Trophoblast cell (in vitro differentiated cells and primary cell): ENCODE results near the gene AGBL4.

Source experiments
- DNase-seq, 2 donors: peaks; one replicate each; pipeline ENCODE4 v3.0.0-alpha.2; 2016
- H2AFZ ChIP-seq: 2 replicates; pipeline ENCODE4 v1.6.1; 2013; ENCODE audit warnings: low read length, moderate library complexity, mild to moderate bottlenecking; ENCODE audit not compliant: insufficient read depth, poor library complexity
- H2AK5ac ChIP-seq: 2 replicates; pipeline ENCODE4 v1.6.1; 2013; ENCODE audit warnings: mild to moderate bottlenecking, low read length
- H2BK120ac ChIP-seq: 2 replicates; pipeline ENCODE4 v1.6.1; 2013; ENCODE audit warnings: low read length, mild to moderate bottlenecking, moderate library complexity; ENCODE audit not compliant: insufficient read depth, poor library complexity
- H2BK12ac ChIP-seq: 2 replicates; pipeline ENCODE4 v1.6.1; 2013; ENCODE audit warnings: mild to moderate bottlenecking, low read length, moderate library complexity
- H2BK5ac ChIP-seq: 2 replicates; pipeline ENCODE4 v1.6.1; 2013; ENCODE audit warnings: low read length, low read depth, moderate library complexity, mild to moderate bottlenecking; ENCODE audit not compliant: poor library complexity
- H3K14ac ChIP-seq: 2 replicates; pipeline ENCODE4 v1.6.1; 2013; ENCODE audit warnings: mild to moderate bottlenecking, low read length
- H3K18ac ChIP-seq: 2 replicates; pipeline ENCODE4 v1.6.1; 2013; ENCODE audit warnings: mild to moderate bottlenecking, low read length
- H3K23ac ChIP-seq: 2 replicates; pipeline ENCODE4 v1.6.1; 2013; ENCODE audit warnings: low read length
- H3K27ac ChIP-seq: 2 replicates; pipeline ENCODE4 v1.5.1; 2013; ENCODE audit warnings: low read depth, mild to moderate bottlenecking, inconsistent platforms, low read length, moderate library complexity
- H3K27me3 ChIP-seq: 2 replicates; pipeline ENCODE4 v1.6.1; 2013; ENCODE audit warnings: inconsistent platforms, mild to moderate bottlenecking, low read length, moderate library complexity; ENCODE audit not compliant: insufficient read depth
- H3K36me3 ChIP-seq, 2 experiments: 1 replicate in 1 of 2; 2 replicates in 1 of 2; pipeline ENCODE4 v1.6.1; 2013; ENCODE audit warnings: low read length in 2 of 2, mild to moderate bottlenecking in 2 of 2, moderate library complexity in 1 of 2; ENCODE audit not compliant: insufficient read depth in 2 of 2, control insufficient read depth in 1 of 2
- H3K4ac ChIP-seq: 2 replicates; pipeline ENCODE4 v1.6.1; 2013; ENCODE audit warnings: low read depth, mild to moderate bottlenecking, low read length, moderate library complexity
- H3K4me1 ChIP-seq, 2 experiments: 1 replicate in 1 of 2; 2 replicates in 1 of 2; pipeline ENCODE4 v1.6.1; 2013; ENCODE audit warnings: low read length in 2 of 2, mild to moderate bottlenecking in 2 of 2, moderate library complexity in 1 of 2; ENCODE audit not compliant: insufficient read depth in 2 of 2, control insufficient read depth in 1 of 2
- H3K4me2 ChIP-seq: 2 replicates; pipeline ENCODE4 v1.6.1; 2013; ENCODE audit warnings: inconsistent platforms, mild to moderate bottlenecking, low read length, moderate library complexity
- H3K4me3 ChIP-seq: 2 replicates; pipeline ENCODE4 v1.5.1; 2013; ENCODE audit warnings: mild to moderate bottlenecking, low read depth, low read length, inconsistent platforms
- H3K79me1 ChIP-seq: one replicate; pipeline ENCODE4 v1.6.1; 2013; ENCODE audit warnings: low read length
- H3K79me2 ChIP-seq: 2 replicates; pipeline ENCODE4 v1.6.1; 2013; ENCODE audit warnings: low read length, mild to moderate bottlenecking; ENCODE audit not compliant: control insufficient read depth, insufficient read depth, poor library complexity
- H3K9ac ChIP-seq: 2 replicates; pipeline ENCODE4 v1.6.1; 2013; ENCODE audit warnings: mild to moderate bottlenecking, low read length
- H3K9me3 ChIP-seq: 2 replicates; pipeline ENCODE4 v1.6.1; 2013; ENCODE audit warnings: low read depth, mild to moderate bottlenecking, control low read depth, inconsistent platforms, low read length; ENCODE audit not compliant: insufficient read depth
- H4K12ac ChIP-seq: 2 replicates; pipeline ENCODE4 v1.6.1; 2013; ENCODE audit warnings: low read depth, mild to moderate bottlenecking, low read length, moderate library complexity
- H4K8ac ChIP-seq: 2 replicates; pipeline ENCODE4 v1.6.1; 2013; ENCODE audit warnings: low read depth, mild to moderate bottlenecking, low read length, moderate library complexity
- H4K91ac ChIP-seq: one replicate; pipeline ENCODE4 v1.6.1; 2013; ENCODE audit warnings: low read depth, mild to moderate bottlenecking, low read length, moderate library complexity
- WGBS: extraction: QIAGEN DNeasy Blood & Tissue Kit; methylation state at CpG from one replicate; pipeline ENCODE4 v1.1.7; 2013; ENCODE audit warnings: missing lambda C conversion rate; ENCODE audit not compliant: insufficient read length, insufficient coverage; ENCODE audit errors: extremely low coverage; 5-methylcytosine and 5-hydroxymethylcytosine counted together

The AGBL4 gene

GRCh38 chr1:48740621-48741020, 1283.1 kb downstream of the AGBL4 start:
- Histone ChIP-seq H4K91ac (no peak overlapping the region), H3K23ac (no peak overlapping the region), H2BK120ac (no peak overlapping the region), H2AFZ (no peak overlapping the region), H3K9me3 (no peaks in the 10 kb centered on the region), H4K12ac (no peak overlapping the region), H3K79me2 (no peaks in the 10 kb centered on the region), H3K4me1 (no peaks in the 10 kb centered on the region), H2BK12ac (no peak overlapping the region), H3K27ac (no peak overlapping the region), H3K4ac (no peak overlapping the region), H4K8ac (no peak overlapping the region), H3K27me3 (no peaks in the 10 kb centered on the region), H2BK5ac (no peak overlapping the region), H3K18ac (no peak overlapping the region), H3K4me2 (no peak overlapping the region), H3K36me3 (peaks cover 2 to 5% of the 10 kb centered on the region in 2 experiments), H2AK5ac (no peak overlapping the region), H3K14ac (no peak overlapping the region), H3K79me1 (no peaks in the 10 kb centered on the region), H3K4me3 (no peak overlapping the region), H3K9ac (no peak overlapping the region)
- DNase-seq: no peak
- no CpG with 5 or more reads among the region's 3 CpGs for WGBS

GRCh38 chr1:48739091-48739490, 1284.7 kb downstream of the AGBL4 start:
- no peaks in the 10 kb centered on the region for H3K27me3 ChIP-seq
- no peak overlapping the region for H3K4ac ChIP-seq
- H3K9ac ChIP-seq: no peak overlapping the region
- WGBS: no CpG with 5 or more reads among the region's 3 CpGs
- H2AK5ac ChIP-seq: no peak overlapping the region
- no peak overlapping the region for H2BK5ac ChIP-seq
- no peak overlapping the region for H3K14ac ChIP-seq
- no peak overlapping the region for H3K4me2 ChIP-seq
- H3K23ac ChIP-seq: no peak overlapping the region
- no peak overlapping the region for H4K8ac ChIP-seq
- no peak overlapping the region for H3K4me3 ChIP-seq
- no peaks in the 10 kb centered on the region for H3K79me1 ChIP-seq
- H4K91ac ChIP-seq: no peak overlapping the region
- peaks cover 2% of the 10 kb centered on the region for H3K9me3 ChIP-seq
- no peak overlapping the region for H4K12ac ChIP-seq
- no peak overlapping the region for H3K18ac ChIP-seq
- H2BK12ac ChIP-seq: no peak overlapping the region
- peaks cover 2 to 8% of the 10 kb centered on the region in 2 experiments for H3K36me3 ChIP-seq
- no peak overlapping the region for H2AFZ ChIP-seq
- no peak overlapping the region for H2BK120ac ChIP-seq
- DNase-seq: no peak
- H3K79me2 ChIP-seq: no peaks in the 10 kb centered on the region
- no peak overlapping the region for H3K27ac ChIP-seq
- H3K4me1 ChIP-seq: no peaks in the 10 kb centered on the region

- Histone ChIP-seq H3K18ac (no peak overlapping the region), H3K27ac (no peak overlapping the region), H3K36me3 (peaks cover 2 to 11% of the 10 kb centered on the region in 2 experiments), H3K79me2 (no peaks in the 10 kb centered on the region), H3K4me3 (no peak overlapping the region), H3K23ac (no peak overlapping the region), H2BK5ac (no peak overlapping the region), H3K4ac (no peak overlapping the region), H3K14ac (no peak overlapping the region), H2BK120ac (no peak overlapping the region), H3K79me1 (no peaks in the 10 kb centered on the region), H3K9ac (no peak overlapping the region), H4K91ac (no peak overlapping the region), H4K8ac (no peak overlapping the region), H3K27me3 (no peaks in the 10 kb centered on the region), H2AK5ac (no peak overlapping the region), H4K12ac (no peak overlapping the region), H3K4me1 (no peaks in the 10 kb centered on the region), H3K9me3 (peaks cover 2% of the 10 kb centered on the region), H3K4me2 (no peak overlapping the region), H2AFZ (no peak overlapping the region), H2BK12ac (no peak overlapping the region)
- no peak for DNase-seq
- no CpG with 5 or more reads among the region's 4 CpGs for WGBS
These were observed 1285.4 kb downstream of the AGBL4 start for GRCh38 chr1:48738356-48738755.

- WGBS: no CpG with 5 or more reads among the region's 6 CpGs
- Histone ChIP-seq H2BK5ac (no peak overlapping the region), H3K4ac (no peak overlapping the region), H3K9ac (no peak overlapping the region), H3K9me3 (peaks cover 2% of the 10 kb centered on the region), H3K18ac (no peak overlapping the region), H2AFZ (no peak overlapping the region), H4K91ac (no peak overlapping the region), H3K27ac (no peak overlapping the region), H3K27me3 (no peaks in the 10 kb centered on the region), H2BK120ac (no peak overlapping the region), H2AK5ac (no peak overlapping the region), H3K23ac (no peak overlapping the region), H3K36me3 (peaks cover 2 to 11% of the 10 kb centered on the region in 2 experiments), H3K79me2 (no peaks in the 10 kb centered on the region), H4K12ac (no peak overlapping the region), H2BK12ac (no peak overlapping the region), H3K14ac (no peak overlapping the region), H3K79me1 (no peaks in the 10 kb centered on the region), H4K8ac (no peak overlapping the region), H3K4me3 (no peak overlapping the region), H3K4me1 (no peaks in the 10 kb centered on the region), H3K4me2 (no peak overlapping the region)
- no peak for DNase-seq
These were observed 1288.0 kb downstream of the AGBL4 start for GRCh38 chr1:48735796-48736195.
